ENCODE data around the gene BRMS1. TPM values are rescaled to one million over a fixed set of nuclear protein-coding genes. Genes with fewer than 3 reads are reported as not detected.

The BRMS1 gene
- 43.0 and 43.1 TPM in 2 replicates for total RNA-seq

- peak; percentile 99 for DNase-seq (ENCODE audit: insufficient read length, low spot score, missing footprints)
- Histone ChIP-seq H3K4me1 (ENCODE audit: insufficient read depth, low read length) (peaks cover 30% of the 10 kb centered on the region), H3K27me3 (ENCODE audit: insufficient read depth, low read length) (no peaks in the 10 kb centered on the region), H3K36me3 (ENCODE audit: insufficient read depth, low read length) (peaks cover 29% of the 10 kb centered on the region), H3K4me3 (ENCODE audit: insufficient read depth, low read length) (peak within 1 kb of the TSS; percentile 95), H3K79me2 (ENCODE audit: insufficient read depth, low read length) (peaks cover 40% of the 10 kb centered on the region), H3K27ac (ENCODE audit: low read depth, low read length) (peak within 1 kb of the TSS; percentile 84), H2AFZ (ENCODE audit: low read length) (peak within 1 kb of the TSS; percentile 89), H3K4me2 (ENCODE audit: insufficient read depth, low read length) (peak within 1 kb of the TSS; percentile 90), H3K9me3 (ENCODE audit: low read depth, low read length) (no peaks in the 10 kb centered on the region), H4K20me1 (ENCODE audit: insufficient read depth, low read length) (peaks cover 7% of the 10 kb centered on the region)
- no peak for TF ChIP-seq CTCF (IDR thresholded peaks at IDR 0.05; ENCODE audit: extremely low read depth, low read depth, low read length)
Observed at GRCh38 chr11:66344550-66345315, at the start of gene BRMS1. BRMS1 (minus strand) TSS chr11:66345104; CDS start chr11:66342234, 2,870 bp downstream.

GRCh38 chr11:66393954-66394353 lies 49.0 kb upstream of the BRMS1 start:
- no peaks in the 10 kb centered on the region for H3K9me3 ChIP-seq (ENCODE audit: low read depth, low read length)
- H2AFZ ChIP-seq (ENCODE audit: low read length) = no peak overlapping the region
- no peaks in the 10 kb centered on the region for H3K36me3 ChIP-seq (ENCODE audit: insufficient read depth, low read length)
- no peaks in the 10 kb centered on the region for H4K20me1 ChIP-seq (ENCODE audit: insufficient read depth, low read length)
- no peak overlapping the region for H3K4me2 ChIP-seq (ENCODE audit: insufficient read depth, low read length)
- H3K79me2 ChIP-seq (ENCODE audit: insufficient read depth, low read length) = no peaks in the 10 kb centered on the region
- H3K4me3 ChIP-seq (ENCODE audit: insufficient read depth, low read length) = no peak overlapping the region
- H3K4me1 ChIP-seq (ENCODE audit: insufficient read depth, low read length) = no peaks in the 10 kb centered on the region
- H3K27me3 ChIP-seq (ENCODE audit: insufficient read depth, low read length) = peaks cover 7% of the 10 kb centered on the region
- no peak for TF ChIP-seq CTCF (IDR thresholded peaks at IDR 0.05; ENCODE audit: extremely low read depth, low read depth, low read length)
- no peak overlapping the region for H3K27ac ChIP-seq (ENCODE audit: low read depth, low read length)
- DNase-seq (ENCODE audit: insufficient read length, low spot score, missing footprints) = peak; percentile 71

GRCh38 chr11:66391322-66391721 lies 46.4 kb upstream of the BRMS1 start:
- no peak overlapping the region for H3K4me2 ChIP-seq (ENCODE audit: insufficient read depth, low read length)
- no peak overlapping the region for H3K27ac ChIP-seq (ENCODE audit: low read depth, low read length)
- peaks cover 2% of the 10 kb centered on the region for H3K4me1 ChIP-seq (ENCODE audit: insufficient read depth, low read length)
- no peaks in the 10 kb centered on the region for H3K79me2 ChIP-seq (ENCODE audit: insufficient read depth, low read length)
- no peak overlapping the region for H3K4me3 ChIP-seq (ENCODE audit: insufficient read depth, low read length)
- H4K20me1 ChIP-seq (ENCODE audit: insufficient read depth, low read length) = no peaks in the 10 kb centered on the region
- H3K27me3 ChIP-seq (ENCODE audit: insufficient read depth, low read length) = peaks cover 7% of the 10 kb centered on the region
- no peak for TF ChIP-seq CTCF (IDR thresholded peaks at IDR 0.05; ENCODE audit: extremely low read depth, low read depth, low read length)
- H3K9me3 ChIP-seq (ENCODE audit: low read depth, low read length) = no peaks in the 10 kb centered on the region
- DNase-seq (ENCODE audit: insufficient read length, low spot score, missing footprints) = no peak
- H3K36me3 ChIP-seq (ENCODE audit: insufficient read depth, low read length) = no peaks in the 10 kb centered on the region
- no peak overlapping the region for H2AFZ ChIP-seq (ENCODE audit: low read length)

- DNase-seq (ENCODE audit: insufficient read length, low spot score, missing footprints) = no peak
- Histone ChIP-seq H2AFZ (ENCODE audit: low read length) (no peak overlapping the region), H3K36me3 (ENCODE audit: insufficient read depth, low read length) (no peaks in the 10 kb centered on the region), H4K20me1 (ENCODE audit: insufficient read depth, low read length) (no peaks in the 10 kb centered on the region), H3K4me1 (ENCODE audit: insufficient read depth, low read length) (peaks cover 3% of the 10 kb centered on the region), H3K79me2 (ENCODE audit: insufficient read depth, low read length) (no peaks in the 10 kb centered on the region), H3K27ac (ENCODE audit: low read depth, low read length) (no peak overlapping the region), H3K9me3 (ENCODE audit: low read depth, low read length) (no peaks in the 10 kb centered on the region), H3K4me3 (ENCODE audit: insufficient read depth, low read length) (no peak overlapping the region), H3K4me2 (ENCODE audit: insufficient read depth, low read length) (no peak overlapping the region), H3K27me3 (ENCODE audit: insufficient read depth, low read length) (peaks cover 4% of the 10 kb centered on the region)
- peak; percentile 86 for TF ChIP-seq CTCF (IDR thresholded peaks at IDR 0.05; ENCODE audit: extremely low read depth, low read depth, low read length)
Observed at GRCh38 chr11:66388780-66389386, 44.0 kb upstream of the BRMS1 start.
